ENCODE results near the gene UBE2G2.

Gene UBE2G2

GRCh38 chr21:44847261-44848056 lies 45.8 kb upstream of the UBE2G2 start:
- no peak for TF ChIP-seq CTCF (IDR thresholded peaks at IDR 0.05; ENCODE audit: extremely low read depth, insufficient read depth, missing control alignments)
- in situ Hi-C loops (cut with MboI; ENCODE audit: low pct_unique_long_range_greater_than_20kb, low sequenced_read_pairs, unreplicated experiment): no loop called here

GRCh38 chr21:44846485-44847260 lies 45.1 kb upstream of the UBE2G2 start:
- in situ Hi-C loops (cut with MboI; ENCODE audit: low pct_unique_long_range_greater_than_20kb, low sequenced_read_pairs, unreplicated experiment): no loop called here
- TF ChIP-seq CTCF (IDR thresholded peaks at IDR 0.05; ENCODE audit: extremely low read depth, insufficient read depth, missing control alignments): no peak
- peak; percentile 62 for DNase-seq (ENCODE audit: low spot score)

More at GRCh38 chr21:44847261-44848056, 45.8 kb upstream of the UBE2G2 start:
- no peak for DNase-seq (ENCODE audit: low spot score)

- TF ChIP-seq CTCF (IDR thresholded peaks at IDR 0.05; ENCODE audit: extremely low read depth, insufficient read depth, missing control alignments): no peak
- in situ Hi-C loops (cut with MboI; ENCODE audit: low pct_unique_long_range_greater_than_20kb, low sequenced_read_pairs, unreplicated experiment): no loop called here
- DNase-seq (ENCODE audit: low spot score): no peak
Observed at GRCh38 chr21:44846224-44846484, 44.5 kb upstream of the UBE2G2 start.

- in situ Hi-C loops (cut with MboI; ENCODE audit: low pct_unique_long_range_greater_than_20kb, low sequenced_read_pairs, unreplicated experiment): no loop called here
- peak; percentile 53 for TF ChIP-seq CTCF (IDR thresholded peaks at IDR 0.05; ENCODE audit: extremely low read depth, insufficient read depth, missing control alignments)
- peak; percentile 86 for DNase-seq (ENCODE audit: low spot score)
Observed at GRCh38 chr21:44845418-44846223, 44.0 kb upstream of the UBE2G2 start.

- TF ChIP-seq CTCF (IDR thresholded peaks at IDR 0.05; ENCODE audit: extremely low read depth, insufficient read depth, missing control alignments): no peak
- in situ Hi-C loops (cut with MboI; ENCODE audit: low pct_unique_long_range_greater_than_20kb, low sequenced_read_pairs, unreplicated experiment): no loop called here
- DNase-seq (ENCODE audit: low spot score): no peak
Observed at GRCh38 chr21:44844256-44844655, 42.6 kb upstream of the UBE2G2 start.

GRCh38 chr21:44842721-44843445 lies 41.3 kb upstream of the UBE2G2 start:
- DNase-seq (ENCODE audit: low spot score): no peak
- in situ Hi-C loops (cut with MboI; ENCODE audit: low pct_unique_long_range_greater_than_20kb, low sequenced_read_pairs, unreplicated experiment): no loop called here
- no peak for TF ChIP-seq CTCF (IDR thresholded peaks at IDR 0.05; ENCODE audit: extremely low read depth, insufficient read depth, missing control alignments)

Data from GM13977 (cell line).